Measurements from ENCODE around the gene AGBL1.

DNA sequence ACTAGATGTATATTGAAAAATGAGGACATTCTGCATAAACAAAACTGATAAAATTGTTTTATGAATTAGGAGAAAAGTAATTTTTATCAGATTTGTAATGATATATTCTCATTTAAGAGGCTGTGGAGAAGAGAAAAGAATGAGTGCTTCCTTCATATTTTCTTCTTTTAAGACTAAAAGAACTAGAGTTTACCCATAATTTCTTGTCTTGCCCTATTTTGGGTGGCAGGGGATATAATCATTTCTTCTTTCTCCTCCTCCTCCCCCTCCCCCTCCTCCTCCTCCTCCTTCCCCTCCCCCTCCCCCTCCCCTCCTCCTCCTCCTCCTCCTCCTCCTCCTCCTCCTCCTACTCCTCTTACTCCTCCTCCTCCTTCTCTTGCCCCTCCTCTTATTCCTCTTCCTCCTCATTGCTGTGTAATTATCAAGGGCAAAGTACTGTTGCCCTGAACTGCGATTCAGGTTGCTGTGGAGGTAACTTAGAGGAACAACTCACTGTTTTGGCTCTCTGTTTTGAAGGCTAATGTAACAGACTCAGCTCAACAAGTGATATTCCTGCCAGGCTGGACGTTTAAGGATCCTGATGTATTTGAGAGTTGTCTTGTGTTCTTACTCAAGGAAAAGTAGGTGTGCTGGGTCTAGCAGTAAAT is 555.4 kb downstream of the AGBL1 start:
- TF ChIP-seq, protein P1, sequence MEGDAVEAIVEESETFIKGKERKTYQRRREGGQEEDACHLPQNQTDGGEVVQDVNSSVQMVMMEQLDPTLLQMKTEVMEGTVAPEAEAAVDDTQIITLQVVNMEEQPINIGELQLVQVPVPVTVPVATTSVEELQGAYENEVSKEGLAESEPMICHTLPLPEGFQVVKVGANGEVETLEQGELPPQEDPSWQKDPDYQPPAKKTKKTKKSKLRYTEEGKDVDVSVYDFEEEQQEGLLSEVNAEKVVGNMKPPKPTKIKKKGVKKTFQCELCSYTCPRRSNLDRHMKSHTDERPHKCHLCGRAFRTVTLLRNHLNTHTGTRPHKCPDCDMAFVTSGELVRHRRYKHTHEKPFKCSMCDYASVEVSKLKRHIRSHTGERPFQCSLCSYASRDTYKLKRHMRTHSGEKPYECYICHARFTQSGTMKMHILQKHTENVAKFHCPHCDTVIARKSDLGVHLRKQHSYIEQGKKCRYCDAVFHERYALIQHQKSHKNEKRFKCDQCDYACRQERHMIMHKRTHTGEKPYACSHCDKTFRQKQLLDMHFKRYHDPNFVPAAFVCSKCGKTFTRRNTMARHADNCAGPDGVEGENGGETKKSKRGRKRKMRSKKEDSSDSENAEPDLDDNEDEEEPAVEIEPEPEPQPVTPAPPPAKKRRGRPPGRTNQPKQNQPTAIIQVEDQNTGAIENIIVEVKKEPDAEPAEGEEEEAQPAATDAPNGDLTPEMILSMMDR (conservative IDR thresholded peaks at IDR 0.05): no peak
- TF ChIP-seq EZH2 (IDR thresholded peaks at IDR 0.05; ENCODE audit: low read depth): no peak

All from PC-9 (cell line).